Mammary epithelial cell (primary cell): ENCODE data around the gene AKT2.

Experiments used
- EZH2 ChIP-seq: IDR thresholded peaks from 2 replicates; pipeline ENCODE4 v1.6.1; 2012; ENCODE audit warnings: low read length, inconsistent platforms, borderline replicate concordance
- TF ChIP-seq, protein P1 (sequence below), 2 donors: IDR thresholded peaks in 1 of 2; conservative IDR thresholded peaks in 1 of 2; 2 replicates each; pipeline ENCODE4 v1.5.1; 2011 to 2012; ENCODE audit warnings: inconsistent platforms in 2 of 2, low read length in 2 of 2, mild to moderate bottlenecking in 2 of 2, control low read depth in 1 of 2, low read depth in 1 of 2; ENCODE audit not compliant: insufficient read depth in 1 of 2; ENCODE audit errors: extremely low read depth in 1 of 2

- TF ChIP-seq, protein P1, sequence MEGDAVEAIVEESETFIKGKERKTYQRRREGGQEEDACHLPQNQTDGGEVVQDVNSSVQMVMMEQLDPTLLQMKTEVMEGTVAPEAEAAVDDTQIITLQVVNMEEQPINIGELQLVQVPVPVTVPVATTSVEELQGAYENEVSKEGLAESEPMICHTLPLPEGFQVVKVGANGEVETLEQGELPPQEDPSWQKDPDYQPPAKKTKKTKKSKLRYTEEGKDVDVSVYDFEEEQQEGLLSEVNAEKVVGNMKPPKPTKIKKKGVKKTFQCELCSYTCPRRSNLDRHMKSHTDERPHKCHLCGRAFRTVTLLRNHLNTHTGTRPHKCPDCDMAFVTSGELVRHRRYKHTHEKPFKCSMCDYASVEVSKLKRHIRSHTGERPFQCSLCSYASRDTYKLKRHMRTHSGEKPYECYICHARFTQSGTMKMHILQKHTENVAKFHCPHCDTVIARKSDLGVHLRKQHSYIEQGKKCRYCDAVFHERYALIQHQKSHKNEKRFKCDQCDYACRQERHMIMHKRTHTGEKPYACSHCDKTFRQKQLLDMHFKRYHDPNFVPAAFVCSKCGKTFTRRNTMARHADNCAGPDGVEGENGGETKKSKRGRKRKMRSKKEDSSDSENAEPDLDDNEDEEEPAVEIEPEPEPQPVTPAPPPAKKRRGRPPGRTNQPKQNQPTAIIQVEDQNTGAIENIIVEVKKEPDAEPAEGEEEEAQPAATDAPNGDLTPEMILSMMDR (conservative IDR thresholded peaks at IDR 0.05 in 1 of 2, IDR thresholded peaks at IDR 0.05 in 1 of 2; ENCODE audit: extremely low read depth in 1 of 2, insufficient read depth in 1 of 2, low read depth in 1 of 2, low read length in 2 of 2) = no peak
- no peak for TF ChIP-seq EZH2
Observed at GRCh38 chr19:40271706-40272105, 13.4 kb downstream of the AKT2 start.
